ENCODE measurements around the gene TSPEAR.

TSPEAR gene

DNA sequence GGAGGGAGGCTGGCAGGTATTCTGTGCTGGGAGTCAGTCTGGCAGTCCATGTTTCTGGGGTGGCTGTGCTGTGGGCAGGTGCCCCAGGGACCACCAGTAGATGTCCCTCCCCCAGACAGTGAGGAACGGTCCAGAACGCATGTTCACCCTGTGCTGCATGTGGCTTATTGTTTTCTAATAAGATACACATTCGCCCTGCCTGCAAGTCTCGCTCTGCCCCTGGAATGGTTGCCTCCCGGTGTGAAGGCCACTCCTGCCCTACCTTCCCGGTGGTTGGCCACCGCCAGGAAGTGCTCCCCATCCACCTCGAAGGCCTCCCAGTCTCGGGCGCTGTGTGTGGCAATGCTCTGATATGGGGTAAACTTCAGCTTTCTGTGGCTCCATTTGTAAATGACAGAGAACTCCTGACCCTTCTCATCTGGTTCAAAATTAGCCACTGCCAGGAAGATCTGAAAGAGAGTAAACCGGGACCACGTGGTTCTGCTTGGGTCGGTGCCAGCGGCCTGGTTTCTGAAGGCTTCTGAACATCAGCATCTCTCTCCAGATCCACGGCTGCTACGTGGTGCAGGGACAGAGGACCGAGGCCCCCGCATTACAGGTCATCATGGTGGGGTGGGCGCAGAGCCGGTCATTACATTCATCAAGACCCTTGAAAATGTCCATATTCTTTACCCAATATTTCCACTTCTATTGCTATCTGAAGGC, 185.8 kb downstream of the TSPEAR start:
- TF ChIP-seq SIN3A (IDR thresholded peaks at IDR 0.05; ENCODE audit: borderline replicate concordance, insufficient read depth, low read length) (no peak), FOXP2 (optimal IDR thresholded peaks at IDR 0.05; ENCODE audit: borderline replicate concordance, extremely low read depth, extremely low read length, insufficient read depth) (no peak), POLR2AphosphoS5 (IDR thresholded peaks at IDR 0.05; ENCODE audit: low read depth, low read length) (no peak), TAF1 (IDR thresholded peaks at IDR 0.05; ENCODE audit: borderline replicate concordance, insufficient read depth, low read length) (no peak)
- TF ChIP-seq, protein P1, sequence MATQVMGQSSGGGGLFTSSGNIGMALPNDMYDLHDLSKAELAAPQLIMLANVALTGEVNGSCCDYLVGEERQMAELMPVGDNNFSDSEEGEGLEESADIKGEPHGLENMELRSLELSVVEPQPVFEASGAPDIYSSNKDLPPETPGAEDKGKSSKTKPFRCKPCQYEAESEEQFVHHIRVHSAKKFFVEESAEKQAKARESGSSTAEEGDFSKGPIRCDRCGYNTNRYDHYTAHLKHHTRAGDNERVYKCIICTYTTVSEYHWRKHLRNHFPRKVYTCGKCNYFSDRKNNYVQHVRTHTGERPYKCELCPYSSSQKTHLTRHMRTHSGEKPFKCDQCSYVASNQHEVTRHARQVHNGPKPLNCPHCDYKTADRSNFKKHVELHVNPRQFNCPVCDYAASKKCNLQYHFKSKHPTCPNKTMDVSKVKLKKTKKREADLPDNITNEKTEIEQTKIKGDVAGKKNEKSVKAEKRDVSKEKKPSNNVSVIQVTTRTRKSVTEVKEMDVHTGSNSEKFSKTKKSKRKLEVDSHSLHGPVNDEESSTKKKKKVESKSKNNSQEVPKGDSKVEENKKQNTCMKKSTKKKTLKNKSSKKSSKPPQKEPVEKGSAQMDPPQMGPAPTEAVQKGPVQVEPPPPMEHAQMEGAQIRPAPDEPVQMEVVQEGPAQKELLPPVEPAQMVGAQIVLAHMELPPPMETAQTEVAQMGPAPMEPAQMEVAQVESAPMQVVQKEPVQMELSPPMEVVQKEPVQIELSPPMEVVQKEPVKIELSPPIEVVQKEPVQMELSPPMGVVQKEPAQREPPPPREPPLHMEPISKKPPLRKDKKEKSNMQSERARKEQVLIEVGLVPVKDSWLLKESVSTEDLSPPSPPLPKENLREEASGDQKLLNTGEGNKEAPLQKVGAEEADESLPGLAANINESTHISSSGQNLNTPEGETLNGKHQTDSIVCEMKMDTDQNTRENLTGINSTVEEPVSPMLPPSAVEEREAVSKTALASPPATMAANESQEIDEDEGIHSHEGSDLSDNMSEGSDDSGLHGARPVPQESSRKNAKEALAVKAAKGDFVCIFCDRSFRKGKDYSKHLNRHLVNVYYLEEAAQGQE (IDR thresholded peaks at IDR 0.05; ENCODE audit: insufficient read depth in 1 of 2, low read depth in 2 of 2, low read length in 2 of 2) = no peak

DNA sequence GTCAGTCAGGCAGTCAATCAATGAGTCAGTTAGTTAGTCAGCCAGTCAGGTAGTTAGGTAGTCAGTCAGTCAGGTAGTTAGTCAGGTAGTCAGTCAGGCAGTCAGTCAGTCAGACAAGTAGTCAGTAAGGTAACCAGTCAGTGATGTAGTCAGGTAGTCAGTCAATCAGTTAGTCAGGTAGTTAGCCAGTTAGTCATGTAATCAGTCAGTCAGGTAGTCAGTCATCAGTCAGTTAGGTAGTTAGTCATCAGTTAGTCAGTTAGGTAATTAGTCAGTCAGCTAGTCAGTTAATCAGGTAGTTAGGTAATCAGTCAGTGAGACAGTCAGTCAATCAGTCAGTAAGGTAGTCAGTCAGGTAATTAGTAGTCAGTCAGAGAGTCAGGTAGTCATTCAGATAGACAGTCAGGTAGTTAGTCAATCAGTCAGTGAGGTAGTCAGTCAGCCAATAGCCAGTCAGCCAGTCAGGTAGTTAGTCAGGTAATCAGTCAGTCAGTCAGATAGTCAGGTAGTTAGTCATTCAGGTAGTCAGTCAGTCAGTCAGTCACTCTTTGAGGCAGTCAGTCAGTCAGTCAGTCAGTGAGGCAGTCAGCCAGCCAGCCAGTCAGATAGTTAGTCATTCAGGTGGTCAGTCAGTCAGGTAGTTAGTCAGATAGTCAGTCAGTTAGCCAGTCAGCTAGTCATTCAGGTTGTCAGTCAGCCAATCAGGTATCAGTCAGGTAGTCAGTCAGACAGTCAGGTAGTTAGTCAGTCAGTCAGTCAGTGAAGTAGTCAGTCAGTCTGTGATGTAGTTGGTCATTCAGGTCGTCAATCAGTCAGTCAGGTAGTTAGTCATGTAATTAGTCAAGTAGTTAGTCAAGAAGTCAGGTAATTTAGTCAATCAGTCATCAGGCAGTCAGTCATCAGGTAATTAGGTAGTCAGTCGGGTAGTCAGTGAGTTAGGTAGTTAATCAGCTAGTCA, 186.7 kb downstream of the TSPEAR start:
- TF ChIP-seq, protein P1 (IDR thresholded peaks at IDR 0.05; ENCODE audit: insufficient read depth in 1 of 2, low read depth in 2 of 2, low read length in 2 of 2) = no peak
- TF ChIP-seq FOXP2 (optimal IDR thresholded peaks at IDR 0.05; ENCODE audit: borderline replicate concordance, extremely low read depth, extremely low read length, insufficient read depth) (no peak), TAF1 (IDR thresholded peaks at IDR 0.05; ENCODE audit: borderline replicate concordance, insufficient read depth, low read length) (no peak), POLR2AphosphoS5 (IDR thresholded peaks at IDR 0.05; ENCODE audit: low read depth, low read length) (no peak), SIN3A (IDR thresholded peaks at IDR 0.05; ENCODE audit: borderline replicate concordance, insufficient read depth, low read length) (no peak)

DNA sequence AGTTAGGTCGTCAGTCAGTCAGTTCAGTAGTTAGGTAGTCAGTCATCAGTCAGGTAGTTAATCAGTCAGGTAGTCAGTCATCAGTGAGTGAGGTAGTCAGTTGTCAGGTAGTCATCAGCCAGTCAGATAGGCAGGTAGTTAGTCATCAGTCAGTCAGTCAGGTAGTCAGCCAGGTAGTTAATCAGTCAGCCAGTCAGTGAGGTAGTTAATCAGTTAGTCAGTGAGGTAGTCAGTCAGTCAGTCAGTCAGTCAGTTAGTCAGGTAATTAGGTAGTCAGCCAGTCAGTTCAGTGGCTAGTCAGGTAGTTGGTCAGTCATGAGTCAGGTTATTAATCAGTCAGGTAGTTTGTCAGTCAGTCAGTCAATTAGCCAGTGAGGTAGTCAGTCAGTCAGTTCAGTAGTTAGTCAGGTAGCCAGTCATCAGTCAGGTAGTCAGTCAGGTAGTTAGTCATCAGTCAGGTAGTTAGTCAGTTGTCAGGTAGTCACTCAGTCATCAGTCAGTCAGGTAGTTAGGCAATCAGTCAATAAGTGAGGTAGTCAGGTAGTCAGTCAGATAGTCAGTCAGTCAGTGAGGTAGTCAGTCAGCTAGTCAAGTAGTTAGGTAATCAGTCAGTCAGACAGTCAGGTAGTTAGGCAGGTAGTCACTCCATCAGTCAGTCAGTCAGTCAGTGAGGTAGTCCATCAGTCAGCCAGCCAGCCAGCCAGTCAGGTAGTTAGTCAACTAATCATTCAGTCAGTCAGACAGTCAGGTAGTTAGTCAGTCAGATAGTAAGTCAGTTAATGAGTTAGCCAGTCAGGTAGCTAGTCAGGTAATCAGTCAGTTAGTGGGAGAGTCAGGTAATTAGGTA, 187.6 kb downstream of the TSPEAR start:
- no peak for TF ChIP-seq SIN3A (IDR thresholded peaks at IDR 0.05; ENCODE audit: borderline replicate concordance, insufficient read depth, low read length)
- TF ChIP-seq, protein P1 (IDR thresholded peaks at IDR 0.05; ENCODE audit: insufficient read depth in 1 of 2, low read depth in 2 of 2, low read length in 2 of 2) = no peak

DNA sequence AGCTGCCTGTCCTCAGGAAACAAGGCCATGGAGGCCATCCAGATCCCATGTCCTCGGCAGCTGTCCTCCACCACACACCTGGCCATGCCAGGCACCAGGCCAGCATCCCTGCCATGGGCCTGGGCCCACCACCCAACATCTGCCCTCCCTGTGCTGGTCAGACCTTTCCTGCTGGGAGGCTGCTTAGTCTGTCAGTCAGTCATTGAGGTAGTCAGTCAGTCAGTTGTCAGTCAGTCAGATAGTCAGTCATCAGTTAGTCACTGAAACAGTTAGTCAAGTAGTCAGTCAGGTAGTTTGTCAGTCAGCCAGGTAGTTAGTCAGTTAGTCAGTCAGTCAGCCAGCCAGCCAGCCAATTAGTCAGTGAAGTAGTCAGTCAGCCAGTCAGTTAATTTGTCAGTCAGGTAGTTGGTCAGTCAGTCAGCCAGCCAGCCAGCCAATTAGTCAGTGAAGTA, 188.6 kb downstream of the TSPEAR start:
- TF ChIP-seq TAF1 (IDR thresholded peaks at IDR 0.05; ENCODE audit: borderline replicate concordance, insufficient read depth, low read length) (no peak), POLR2AphosphoS5 (IDR thresholded peaks at IDR 0.05; ENCODE audit: low read depth, low read length) (no peak), FOXP2 (optimal IDR thresholded peaks at IDR 0.05; ENCODE audit: borderline replicate concordance, extremely low read depth, extremely low read length, insufficient read depth) (no peak), SIN3A (IDR thresholded peaks at IDR 0.05; ENCODE audit: borderline replicate concordance, insufficient read depth, low read length) (no peak)
- TF ChIP-seq, protein P1 (IDR thresholded peaks at IDR 0.05; ENCODE audit: insufficient read depth in 1 of 2, low read depth in 2 of 2, low read length in 2 of 2) = no peak

Measured in PFSK-1 (cell line).